Right atrium auricular region (tissue), 2 donors: ENCODE data around the gene NLRP5. TPM values are rescaled to one million over a fixed set of nuclear protein-coding genes. Genes with fewer than 3 reads are reported as not detected.
"Not testable (repeated sequence)": the region's sequence is repeated elsewhere in the genome, so short reads cannot be mapped to it uniquely, and the experiment has no call there.

Experiments
- DNase-seq: peaks from one replicate; pipeline ENCODE4 v3.0.0-alpha.2; 2019; ENCODE audit warnings: low spot score
- H3K27ac ChIP-seq, 2 donors: fragments of 200-600 bp; sonication (generic); 1 replicate in 1 of 2; 2 replicates in 1 of 2; pipeline ENCODE4 v1.5.1; 2016 to 2019
- H3K27me3 ChIP-seq, 2 donors: fragments of 200-600 bp; sonication (generic); one replicate each; pipeline versions ENCODE4 v1.5.1 to v1.6.0; 2017 to 2019
- H3K36me3 ChIP-seq: fragments of 200-600 bp; sonication (generic); one replicate; pipeline ENCODE4 v1.5.1; 2016
- H3K4me1 ChIP-seq, 2 donors: fragments of 200-600 bp; sonication (generic); one replicate each; pipeline versions ENCODE4 v1.5.1 to v1.6.0; 2017 to 2019
- H3K4me3 ChIP-seq, 2 donors: fragments of 200-600 bp; sonication (generic); 1 replicate in 1 of 2; 2 replicates in 1 of 2; pipeline ENCODE4 v1.5.1; 2017 to 2019; ENCODE audit warnings: mild to moderate bottlenecking in 1 of 2, moderate library complexity in 1 of 2
- H3K9me3 ChIP-seq, 2 donors: fragments of 200-600 bp; sonication (generic); one replicate each; pipeline ENCODE4 v1.5.1; 2019
- total RNA-seq, 2 donors: library from RNA; depleted of rRNA; stranded (reverse); fragments of >200 nt; gene quantifications; one replicate each; pipeline ENCODE4 v1.1.0, GENCODE V29; 2016
- TF ChIP-seq, protein P1 (sequence below), 2 donors: fragments of 200-600 bp; sonication (generic); IDR thresholded peaks; one replicate each; pipeline ENCODE4 v1.5.1; 2019; ENCODE audit warnings: antibody characterized with exemption in 2 of 2

The NLRP5 gene
- total RNA-seq, 2 donors from 2014 or later = not detected

DNA sequence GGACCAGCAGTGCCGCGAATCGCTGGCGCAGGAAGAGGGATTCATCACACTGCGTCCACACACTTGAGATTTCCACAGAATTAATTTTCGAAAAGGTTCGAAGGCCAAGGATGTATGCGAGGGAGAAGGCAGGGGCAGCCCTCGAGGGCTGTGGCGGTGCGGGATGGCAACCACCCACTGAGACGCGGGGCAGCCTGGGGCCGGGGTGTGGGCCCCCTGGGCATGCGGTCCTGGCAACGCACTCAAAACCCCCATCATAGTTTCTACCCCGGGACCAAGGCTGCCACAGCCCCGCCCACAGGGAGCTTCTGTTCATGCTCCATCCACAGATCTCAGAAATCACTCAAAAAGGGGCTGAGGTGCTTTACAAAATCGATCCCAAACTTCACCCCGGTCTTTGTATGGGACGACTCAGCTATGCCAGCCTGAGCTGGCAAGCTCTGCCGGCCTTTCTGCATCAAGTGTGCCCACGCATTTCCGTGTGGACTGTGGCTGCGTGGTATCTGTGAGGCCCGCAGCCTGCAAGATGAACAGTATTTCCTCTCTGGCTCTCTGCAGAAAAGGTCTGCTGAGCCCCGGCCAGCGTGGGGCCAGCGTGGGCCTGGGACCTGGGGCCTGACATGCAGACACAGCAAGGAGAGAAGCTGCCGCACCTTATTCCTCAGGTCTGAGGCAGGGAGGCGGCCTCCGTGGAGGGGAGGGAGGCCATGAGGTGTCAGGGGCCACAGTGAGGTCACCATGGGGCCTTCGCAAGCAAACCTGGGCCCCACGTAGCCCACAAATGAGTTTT lies 115.4 kb downstream of the NLRP5 start:
- no peak for DNase-seq
- H3K36me3 ChIP-seq = peaks cover 16% of the 10 kb centered on the region
- TF ChIP-seq, protein P1, sequence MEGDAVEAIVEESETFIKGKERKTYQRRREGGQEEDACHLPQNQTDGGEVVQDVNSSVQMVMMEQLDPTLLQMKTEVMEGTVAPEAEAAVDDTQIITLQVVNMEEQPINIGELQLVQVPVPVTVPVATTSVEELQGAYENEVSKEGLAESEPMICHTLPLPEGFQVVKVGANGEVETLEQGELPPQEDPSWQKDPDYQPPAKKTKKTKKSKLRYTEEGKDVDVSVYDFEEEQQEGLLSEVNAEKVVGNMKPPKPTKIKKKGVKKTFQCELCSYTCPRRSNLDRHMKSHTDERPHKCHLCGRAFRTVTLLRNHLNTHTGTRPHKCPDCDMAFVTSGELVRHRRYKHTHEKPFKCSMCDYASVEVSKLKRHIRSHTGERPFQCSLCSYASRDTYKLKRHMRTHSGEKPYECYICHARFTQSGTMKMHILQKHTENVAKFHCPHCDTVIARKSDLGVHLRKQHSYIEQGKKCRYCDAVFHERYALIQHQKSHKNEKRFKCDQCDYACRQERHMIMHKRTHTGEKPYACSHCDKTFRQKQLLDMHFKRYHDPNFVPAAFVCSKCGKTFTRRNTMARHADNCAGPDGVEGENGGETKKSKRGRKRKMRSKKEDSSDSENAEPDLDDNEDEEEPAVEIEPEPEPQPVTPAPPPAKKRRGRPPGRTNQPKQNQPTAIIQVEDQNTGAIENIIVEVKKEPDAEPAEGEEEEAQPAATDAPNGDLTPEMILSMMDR (IDR thresholded peaks at IDR 0.05) = no peak
- peaks cover 0 to 32% of the 10 kb centered on the region in 2 donors for H3K4me1 ChIP-seq
- no peaks in the 10 kb centered on the region for H3K9me3 ChIP-seq
- H3K4me3 ChIP-seq = no peak overlapping the region
- H3K27me3 ChIP-seq = no peaks in the 10 kb centered on the region
- H3K27ac ChIP-seq = no peak overlapping the region

DNA sequence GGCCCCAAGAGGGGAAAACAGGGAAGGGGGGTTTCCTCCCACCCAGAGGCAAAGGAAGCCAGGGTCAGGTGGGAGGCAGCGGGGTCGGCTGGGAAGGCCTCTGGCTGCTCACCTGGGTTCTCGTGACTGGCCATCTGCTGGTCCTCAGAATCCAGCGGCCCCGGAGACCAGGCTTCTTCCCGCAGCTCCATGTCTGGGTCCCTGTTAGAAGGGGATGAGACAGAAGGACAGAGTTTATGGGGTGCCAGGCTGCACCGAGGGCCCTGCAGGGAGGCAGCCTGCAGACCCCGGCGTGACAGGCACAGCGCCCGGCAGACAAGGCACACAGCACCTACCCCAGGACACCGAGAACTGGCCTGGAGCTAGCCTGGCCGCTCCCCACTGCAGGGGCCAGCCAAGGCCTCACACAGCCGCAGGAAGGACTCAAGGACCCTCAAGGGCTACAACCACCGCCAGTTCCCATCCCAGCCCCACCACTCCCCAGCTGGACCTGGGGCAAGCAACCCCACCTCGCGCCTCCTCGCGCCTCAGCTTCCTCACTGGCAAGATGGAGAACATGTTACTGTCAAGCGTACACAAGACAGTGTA lies 116.5 kb downstream of the NLRP5 start:
- Histone ChIP-seq H3K27me3 (no peaks in the 10 kb centered on the region), H3K9me3 (no peaks in the 10 kb centered on the region), H3K4me3 (no peak overlapping the region), H3K4me1 (peaks cover 0 to 33% of the 10 kb centered on the region in 2 donors), H3K36me3 (peaks cover 16% of the 10 kb centered on the region), H3K27ac (no peak overlapping the region)
- no peak for DNase-seq
- TF ChIP-seq, protein P1 (IDR thresholded peaks at IDR 0.05) = no peak

DNA sequence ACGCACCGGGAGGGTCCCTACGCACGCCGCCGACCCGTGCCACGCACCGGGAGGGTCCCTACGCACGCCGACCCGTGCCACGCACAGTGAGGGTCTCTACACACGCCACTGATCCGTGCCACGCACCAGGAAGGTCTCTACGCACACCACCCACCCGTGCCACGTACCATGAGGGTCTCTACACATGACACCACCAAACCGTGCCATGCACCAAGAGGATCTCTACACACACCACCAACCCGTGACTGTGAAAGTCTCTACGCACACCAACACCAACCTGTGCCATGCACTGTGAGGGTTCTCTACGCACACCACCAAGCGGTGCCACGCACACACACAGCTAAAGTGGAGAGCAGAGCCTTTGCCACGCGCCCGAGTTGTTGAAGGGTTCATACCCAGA lies 117.8 kb downstream of the NLRP5 start:
- Histone ChIP-seq H3K36me3 (peaks cover 16% of the 10 kb centered on the region), H3K27ac (peak overlapping the region in 1 of 2 donors; percentile 38), H3K27me3 (no peaks in the 10 kb centered on the region), H3K4me3 (no peak overlapping the region), H3K4me1 (peaks cover 0 to 46% of the 10 kb centered on the region in 2 donors), H3K9me3 (no peaks in the 10 kb centered on the region)
- no peak for DNase-seq
- TF ChIP-seq, protein P1 (IDR thresholded peaks at IDR 0.05) = no peak

DNA sequence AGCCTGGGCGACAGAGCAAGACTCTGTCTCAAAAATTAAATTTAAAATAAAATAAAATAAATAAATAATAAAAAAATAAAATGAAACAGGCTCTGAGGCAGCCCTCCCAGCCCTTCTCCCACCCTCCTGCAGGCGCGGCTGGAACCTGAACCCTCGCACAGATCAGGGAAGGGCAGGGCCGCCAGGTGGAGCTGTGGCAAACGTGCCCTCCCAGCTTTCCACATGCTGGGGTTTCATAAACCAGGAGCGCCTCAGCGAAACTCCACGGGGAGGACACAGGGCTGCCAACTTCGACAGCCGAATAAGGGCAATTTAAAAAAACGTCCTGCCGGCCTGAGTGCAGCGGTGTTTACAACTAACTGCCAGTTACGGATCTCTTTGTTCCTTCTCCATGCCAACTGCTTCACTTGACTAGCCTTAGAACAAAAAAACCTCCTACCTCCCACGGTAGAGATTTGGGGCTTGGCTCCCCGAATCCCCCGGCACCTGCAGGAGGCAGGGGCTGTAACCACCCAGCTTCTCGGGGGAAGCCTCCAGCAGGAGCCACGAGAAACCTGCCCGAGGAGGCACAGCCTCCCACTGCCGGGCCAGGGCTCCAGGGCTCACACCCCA lies 118.6 kb downstream of the NLRP5 start:
- TF ChIP-seq, protein P1 (IDR thresholded peaks at IDR 0.05) = peak; percentile 43 to 83
- H3K36me3 ChIP-seq = peaks cover 16% of the 10 kb centered on the region
- no peaks in the 10 kb centered on the region for H3K9me3 ChIP-seq
- peak overlapping the region; percentile 1 to 38 for H3K27ac ChIP-seq
- DNase-seq = peak; percentile 81
- H3K4me1 ChIP-seq = peaks cover 0 to 54% of the 10 kb centered on the region in 2 donors
- H3K27me3 ChIP-seq = no peaks in the 10 kb centered on the region
- no peak overlapping the region for H3K4me3 ChIP-seq

DNA sequence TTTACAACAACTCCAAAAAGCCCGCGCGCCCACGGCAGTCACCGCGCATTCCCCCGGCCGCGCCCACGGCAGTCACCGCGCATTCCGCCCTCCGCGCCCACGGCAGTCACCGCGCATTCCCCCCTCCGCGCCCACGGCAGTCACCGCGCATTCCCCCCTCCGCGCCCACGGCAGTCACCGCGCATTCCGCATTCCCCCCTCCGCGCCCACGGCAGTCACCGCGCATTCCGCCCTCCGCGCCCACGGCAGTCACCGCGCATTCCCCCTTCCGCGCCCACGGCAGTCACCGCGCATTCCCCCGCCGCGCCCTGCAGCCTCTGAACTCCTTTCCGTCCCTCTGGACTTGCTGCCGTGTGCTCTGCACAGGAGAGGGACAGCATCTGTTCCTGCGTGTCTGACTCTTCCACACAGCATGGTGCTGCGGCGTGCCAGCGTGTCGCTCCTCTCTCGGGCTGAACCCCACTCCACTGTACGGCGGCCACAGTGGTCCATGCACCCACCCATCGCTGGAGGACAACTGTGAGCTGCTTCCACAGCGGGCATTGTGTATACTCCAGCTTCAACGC lies 119.3 kb downstream of the NLRP5 start:
- Histone ChIP-seq H3K4me1 (peaks cover 0 to 61% of the 10 kb centered on the region in 2 donors), H3K27ac (peak overlapping the region; percentile 1 to 38), H3K36me3 (peaks cover 16% of the 10 kb centered on the region)
- not testable (repeated sequence) for H3K4me3 ChIP-seq, DNase-seq, H3K27me3 ChIP-seq, H3K9me3 ChIP-seq

DNA sequence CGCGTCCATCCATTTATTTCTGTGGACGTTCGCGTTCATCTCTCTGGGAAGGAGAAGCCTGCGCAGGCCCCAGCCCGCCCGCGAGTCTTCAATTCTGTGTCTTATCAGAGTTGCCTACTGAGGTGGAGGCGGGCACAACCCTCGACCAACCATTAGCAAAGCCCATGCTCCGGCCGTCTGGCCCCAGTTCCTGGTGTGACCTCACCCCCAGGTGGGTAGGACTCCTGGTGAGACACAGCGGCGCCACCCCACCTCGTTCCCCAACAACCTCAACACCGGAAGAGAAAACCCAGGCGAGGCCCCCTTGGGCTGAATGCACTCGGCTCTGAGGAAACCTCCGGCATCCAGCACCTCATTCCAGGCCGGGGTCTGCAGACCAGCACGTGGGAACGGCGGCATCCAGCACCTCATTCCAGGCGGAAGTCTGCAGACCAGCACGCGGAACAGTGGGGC lies 119.8 kb downstream of the NLRP5 start:
- TF ChIP-seq, protein P1 (IDR thresholded peaks at IDR 0.05) = no peak
- Histone ChIP-seq H3K36me3 (peaks cover 11% of the 10 kb centered on the region), H3K27me3 (no peaks in the 10 kb centered on the region), H3K4me3 (no peak overlapping the region), H3K4me1 (peaks cover 0 to 66% of the 10 kb centered on the region in 2 donors), H3K9me3 (no peaks in the 10 kb centered on the region), H3K27ac (no peak overlapping the region)
- DNase-seq = no peak
